Thyroid gland (tissue), 4 donors: ENCODE data around the gene JMJD1C. TPM values are rescaled to one million over a fixed set of nuclear protein-coding genes. Genes with fewer than 3 reads are reported as not detected.
A peak's percentile ranks its signal among the peaks of the same experiment; 100 is the strongest.

Source experiments
- DNase-seq, 2 donors: peaks; one replicate each; pipeline ENCODE4 v3.0.0-alpha.2; 2019
- H3K27ac ChIP-seq, 3 donors: fragments of 200-600 bp; sonication (generic); 1 replicate in 2 of 3; 2 replicates in 1 of 3; pipeline ENCODE4 v1.5.1; 2016 to 2019; ENCODE audit warnings: mild to moderate bottlenecking in 1 of 3, moderate library complexity in 1 of 3
- H3K27me3 ChIP-seq: fragments of 200-600 bp; sonication (generic); one replicate; pipeline ENCODE4 v1.5.1; 2019
- H3K36me3 ChIP-seq, 2 donors: fragments of 200-600 bp; sonication (generic); one replicate each; pipeline ENCODE4 v1.5.1; 2016 to 2019
- H3K4me1 ChIP-seq, 2 donors: fragments of 200-600 bp; sonication (generic); one replicate each; pipeline ENCODE4 v1.5.1; 2017 to 2019
- H3K4me3 ChIP-seq, 3 donors: fragments of 200-600 bp; sonication (generic); replicated peaks in 1 of 3; 1 replicate in 2 of 3; 2 replicates in 1 of 3; pipeline ENCODE4 v1.5.1; 2016; ENCODE audit warnings: mild to moderate bottlenecking in 1 of 3
- H3K9me3 ChIP-seq: fragments of 200-600 bp; sonication (generic); one replicate; pipeline ENCODE4 v1.5.1; 2017
- CTCF ChIP-seq, 6 experiments: fragments of 200-600 bp in 3 of 6; fragments of 450-650 bp in 3 of 6; sonication (generic) in 3 of 6; IDR thresholded peaks; one replicate each; pipeline ENCODE4 v1.5.1; 2016 to 2019; ENCODE audit warnings: antibody characterized with exemption in 6 of 6, mild to moderate bottlenecking in 2 of 6, inconsistent platforms in 1 of 6, moderate library complexity in 1 of 6
- POLR2A ChIP-seq, 2 donors: fragments of 450-650 bp; IDR thresholded peaks; one replicate each; pipeline ENCODE4 v1.6.1; 2017; ENCODE audit warnings: antibody characterized with exemption in 2 of 2, mild to moderate bottlenecking in 2 of 2, moderate library complexity in 1 of 2
- WGBS, 2 donors: methylation state at CpG; one replicate each; pipeline ENCODE4 v1.1.5; 2017; 5-methylcytosine and 5-hydroxymethylcytosine counted together
- intact Hi-C: fragments of 100-400 bp; cut with DNase I; formaldehyde crosslinking; loops from one replicate; pipeline ENCODE4 v1.15.1; 2023
- total RNA-seq, 4 donors: library from RNA; depleted of rRNA; stranded (reverse); fragments of >200 nt; gene quantifications; one replicate each; pipeline ENCODE4 v1.2.3, GENCODE V29; 2016

JMJD1C gene
- total RNA-seq, 4 donors from 2014 or later: 120 to 168 (median 136) TPM

DNA sequence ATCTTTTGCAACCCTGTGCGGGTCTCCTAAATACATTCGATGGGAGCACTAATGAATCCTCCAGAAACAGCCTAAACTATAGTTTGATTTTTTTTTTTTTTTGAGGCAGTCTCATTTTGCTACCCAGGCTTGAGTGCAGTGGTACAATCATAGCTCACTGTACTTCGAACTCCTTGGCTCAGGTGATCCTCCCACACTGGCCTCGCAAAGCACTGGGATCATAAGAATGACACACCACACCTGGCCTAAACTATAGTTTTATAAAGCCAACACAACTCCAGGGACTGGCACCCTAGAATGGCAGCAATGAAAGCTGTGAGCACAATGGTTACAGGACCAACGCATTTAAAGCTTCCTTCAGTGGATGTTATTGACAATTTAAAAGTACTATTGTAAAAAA, 14.5 kb upstream of the JMJD1C start:
- Histone ChIP-seq H3K27ac (no peak overlapping the region), H3K36me3 (no peaks in the 10 kb centered on the region), H3K4me3 (no peak overlapping the region), H3K9me3 (no peaks in the 10 kb centered on the region), H3K4me1 (peaks cover 15 to 19% of the 10 kb centered on the region in 2 donors), H3K27me3 (no peaks in the 10 kb centered on the region)
- WGBS, 2 donors: 98 to 99% methylated on average over 5 of the region's 5 CpGs
- TF ChIP-seq POLR2A (IDR thresholded peaks at IDR 0.05) (no peak), CTCF (IDR thresholded peaks at IDR 0.05) (no peak)
- no peak for DNase-seq
- intact Hi-C loops: no loop called here

DNA sequence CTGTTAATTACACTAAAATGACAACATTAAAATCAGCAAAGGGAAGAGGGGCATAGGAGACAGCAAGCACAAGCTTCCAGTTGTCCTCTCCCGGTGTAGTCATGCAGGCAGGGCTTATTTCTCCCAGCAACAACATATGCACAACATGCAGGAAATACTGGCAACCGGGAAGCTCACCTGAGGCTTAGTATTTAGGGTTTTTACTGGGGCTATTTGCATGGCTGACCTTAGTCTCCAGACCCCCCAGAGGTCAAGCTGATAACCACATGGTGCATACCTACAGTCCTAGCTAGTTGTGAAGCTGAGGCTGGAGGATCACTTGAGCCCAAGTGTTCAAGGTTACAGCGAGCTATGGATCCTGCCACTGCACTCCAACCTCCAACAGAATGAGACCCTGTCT, 12.8 kb upstream of the JMJD1C start:
- Histone ChIP-seq H3K4me1 (peaks cover 11 to 19% of the 10 kb centered on the region in 2 donors), H3K27ac (no peak overlapping the region), H3K9me3 (no peaks in the 10 kb centered on the region), H3K36me3 (no peaks in the 10 kb centered on the region), H3K4me3 (no peak overlapping the region), H3K27me3 (no peaks in the 10 kb centered on the region)
- intact Hi-C loops: no loop called here
- no peak for DNase-seq
- TF ChIP-seq CTCF (IDR thresholded peaks at IDR 0.05) (no peak), POLR2A (IDR thresholded peaks at IDR 0.05) (no peak)
- 74 to 76% methylated on average over 3 of the region's 3 CpGs for WGBS, 2 donors

GRCh38 chr10:63477927-63478326, 12.2 kb upstream of the JMJD1C start:
- intact Hi-C loops: no loop called here
- TF ChIP-seq POLR2A (IDR thresholded peaks at IDR 0.05) (no peak), CTCF (IDR thresholded peaks at IDR 0.05) (no peak)
- no peak overlapping the region for H3K4me3 ChIP-seq
- H3K27ac ChIP-seq: no peak overlapping the region
- WGBS, 2 donors: 67 to 70% methylated on average over 1 of the region's 1 CpG
- H3K9me3 ChIP-seq: no peaks in the 10 kb centered on the region
- no peak for DNase-seq
- H3K4me1 ChIP-seq: peaks cover 11 to 19% of the 10 kb centered on the region in 2 donors
- no peaks in the 10 kb centered on the region for H3K27me3 ChIP-seq
- H3K36me3 ChIP-seq: no peaks in the 10 kb centered on the region

GRCh38 chr10:63474488-63474887, 8.7 kb upstream of the JMJD1C start:
- peaks cover 6 to 12% of the 10 kb centered on the region in 2 donors for H3K4me1 ChIP-seq
- H3K27me3 ChIP-seq: no peaks in the 10 kb centered on the region
- WGBS, 2 donors: 95 to 96% methylated on average over 8 of the region's 8 CpGs
- H3K36me3 ChIP-seq: no peaks in the 10 kb centered on the region
- H3K4me3 ChIP-seq: no peak overlapping the region
- DNase-seq: no peak
- no peak for TF ChIP-seq POLR2A (IDR thresholded peaks at IDR 0.05)
- no peak for TF ChIP-seq CTCF (IDR thresholded peaks at IDR 0.05)
- H3K27ac ChIP-seq: no peak overlapping the region
- H3K9me3 ChIP-seq: no peaks in the 10 kb centered on the region
- intact Hi-C loops: no loop called here

DNA sequence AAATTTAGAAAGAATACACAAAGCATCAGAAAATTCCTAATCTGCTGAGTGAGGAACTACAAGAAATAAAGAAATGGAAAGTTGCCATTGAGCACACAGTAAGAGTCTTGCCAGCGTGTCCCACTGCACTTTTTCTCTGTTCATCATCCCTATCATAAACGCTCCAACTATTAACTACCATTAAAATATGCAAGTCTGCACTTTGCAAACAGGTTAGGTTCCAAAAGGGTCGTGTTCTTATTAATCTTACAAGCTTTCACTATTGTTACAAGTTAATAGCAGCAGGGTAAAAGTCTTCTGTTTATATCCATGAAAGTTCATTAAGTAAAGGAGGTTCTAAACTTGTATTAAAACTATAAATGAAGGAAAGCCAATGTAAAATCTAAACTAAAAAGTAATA, 5.2 kb upstream of the JMJD1C start:
- DNase-seq: no peak
- no peak for TF ChIP-seq CTCF (IDR thresholded peaks at IDR 0.05)
- no peak for TF ChIP-seq POLR2A (IDR thresholded peaks at IDR 0.05)
- intact Hi-C loops: no loop called here
- H3K4me3 ChIP-seq: no peak overlapping the region
- no peaks in the 10 kb centered on the region for H3K36me3 ChIP-seq
- H3K9me3 ChIP-seq: no peaks in the 10 kb centered on the region
- H3K27ac ChIP-seq: peak overlapping the region in 1 of 3 donors; percentile 19
- H3K4me1 ChIP-seq: peaks cover 0 to 12% of the 10 kb centered on the region in 2 donors
- 76 to 85% methylated on average over 3 of the region's 3 CpGs for WGBS, 2 donors
- no peaks in the 10 kb centered on the region for H3K27me3 ChIP-seq
